NB4 (cell line): ENCODE measurements around the gene OR2J1.

Experiments used
- DNase-seq: peaks from one replicate; pipeline ENCODE4 v3.0.0; 2010; ENCODE audit warnings: low read depth
- H3K4me3 ChIP-seq: one replicate; pipeline ENCODE4 v1.5.1; 2011; ENCODE audit warnings: mild to moderate bottlenecking, low read depth, low read length, moderate library complexity
- CTCF ChIP-seq: IDR thresholded peaks from one replicate; pipeline ENCODE4 v1.5.1; 2012; ENCODE audit warnings: low read depth, low read length
- MAX ChIP-seq: IDR thresholded peaks from 2 replicates; pipeline ENCODE4 v1.6.1; 2011; ENCODE audit warnings: low read depth, low read length
- MYC ChIP-seq: IDR thresholded peaks from 2 replicates; pipeline ENCODE4 v1.6.1; 2011; ENCODE audit warnings: low read depth, low read length
- POLR2A ChIP-seq: IDR thresholded peaks from 2 replicates; pipeline ENCODE4 v1.6.1; 2011; ENCODE audit warnings: mild to moderate bottlenecking; ENCODE audit not compliant: insufficient read length; ENCODE audit errors: extremely low read depth

Gene OR2J1

GRCh38 chr6:29129326-29130012 lies 30.2 kb downstream of the OR2J1 start:
- TF ChIP-seq MAX, result no peak
- no peak for TF ChIP-seq MYC
- no peak for TF ChIP-seq POLR2A
- TF ChIP-seq CTCF, result no peak
- no peak for DNase-seq
- no peak overlapping the region for H3K4me3 ChIP-seq

- no peak overlapping the region for H3K4me3 ChIP-seq
- no peak for DNase-seq
- TF ChIP-seq MAX (no peak), CTCF (no peak), MYC (no peak), POLR2A (no peak)
Measured at GRCh38 chr6:29130644-29131043, 31.4 kb downstream of the OR2J1 start.

- H3K4me3 ChIP-seq, result no peak overlapping the region
- TF ChIP-seq MAX (no peak), MYC (no peak)
- no peak for DNase-seq
Measured at GRCh38 chr6:29131691-29132090, 32.4 kb downstream of the OR2J1 start.

GRCh38 chr6:29137724-29138123 lies 38.4 kb downstream of the OR2J1 start:
- TF ChIP-seq MAX, result no peak
- TF ChIP-seq CTCF, result no peak
- no peak for TF ChIP-seq MYC
- no peak for TF ChIP-seq POLR2A
- H3K4me3 ChIP-seq, result no peak overlapping the region
- DNase-seq, result no peak

- no peak for DNase-seq
- TF ChIP-seq MAX, result no peak
- TF ChIP-seq POLR2A, result no peak
- no peak for TF ChIP-seq CTCF
- no peak for TF ChIP-seq MYC
- H3K4me3 ChIP-seq, result no peak overlapping the region
Measured at GRCh38 chr6:29141606-29142005, 42.3 kb downstream of the OR2J1 start.

- TF ChIP-seq POLR2A (no peak), MAX (no peak), MYC (no peak), CTCF (no peak)
- no peak overlapping the region for H3K4me3 ChIP-seq
- no peak for DNase-seq
Measured at GRCh38 chr6:29142309-29142708, 43.0 kb downstream of the OR2J1 start.
